ENCODE data around the gene ATP8A2.
A peak's percentile ranks its signal among the peaks of the same experiment; 100 is the strongest.

Gene ATP8A2

GRCh38 chr13:25859528-25859927 lies 487.8 kb downstream of the ATP8A2 start:
- no peak for DNase-seq (ENCODE audit: low spot score)

- no peak for DNase-seq (ENCODE audit: low spot score)
These were observed 488.5 kb downstream of the ATP8A2 start for GRCh38 chr13:25860265-25860664.

GRCh38 chr13:25860862-25861261 lies 489.1 kb downstream of the ATP8A2 start:
- DNase-seq (ENCODE audit: low spot score): no peak

GRCh38 chr13:25862156-25862555 lies 490.4 kb downstream of the ATP8A2 start:
- DNase-seq (ENCODE audit: low spot score): no peak

GRCh38 chr13:25864116-25864515 lies 492.3 kb downstream of the ATP8A2 start:
- no peak for DNase-seq (ENCODE audit: low spot score)

- no peak for DNase-seq (ENCODE audit: low spot score)
These were observed 493.2 kb downstream of the ATP8A2 start for GRCh38 chr13:25864936-25865335.

- DNase-seq (ENCODE audit: low spot score): no peak
These were observed 493.6 kb downstream of the ATP8A2 start for GRCh38 chr13:25865391-25865790.

- no peak for DNase-seq (ENCODE audit: low spot score)
These were observed 495.3 kb downstream of the ATP8A2 start for GRCh38 chr13:25867038-25867437.

GRCh38 chr13:25868490-25868889 lies 496.7 kb downstream of the ATP8A2 start:
- DNase-seq (ENCODE audit: low spot score): no peak

GRCh38 chr13:25869941-25870340 lies 498.2 kb downstream of the ATP8A2 start:
- no peak for DNase-seq (ENCODE audit: low spot score)

GRCh38 chr13:25871389-25872125 lies 499.8 kb downstream of the ATP8A2 start:
- no peak for DNase-seq (ENCODE audit: low spot score)

GRCh38 chr13:25872481-25873241 lies 500.9 kb downstream of the ATP8A2 start:
- DNase-seq (ENCODE audit: low spot score): no peak

- no peak for DNase-seq (ENCODE audit: low spot score)
These were observed 501.5 kb downstream of the ATP8A2 start for GRCh38 chr13:25873242-25873612.

- DNase-seq (ENCODE audit: low spot score): no peak
These were observed 502.4 kb downstream of the ATP8A2 start for GRCh38 chr13:25874064-25874737.

GRCh38 chr13:25874907-25875306 lies 503.1 kb downstream of the ATP8A2 start:
- DNase-seq (ENCODE audit: low spot score): no peak

GRCh38 chr13:25876247-25876646 lies 504.5 kb downstream of the ATP8A2 start:
- no peak for DNase-seq (ENCODE audit: low spot score)

- DNase-seq (ENCODE audit: low spot score): no peak
These were observed 507.7 kb downstream of the ATP8A2 start for GRCh38 chr13:25879466-25879865.

GRCh38 chr13:25881136-25881926 lies 509.6 kb downstream of the ATP8A2 start:
- DNase-seq (ENCODE audit: low spot score): no peak

GRCh38 chr13:25881971-25882451 lies 510.2 kb downstream of the ATP8A2 start:
- DNase-seq (ENCODE audit: low spot score): peak; percentile 70

- no peak for DNase-seq (ENCODE audit: low spot score)
These were observed 510.9 kb downstream of the ATP8A2 start for GRCh38 chr13:25882466-25883357.

- no peak for DNase-seq (ENCODE audit: low spot score)
These were observed 513.6 kb downstream of the ATP8A2 start for GRCh38 chr13:25885418-25885817.

All from ecto neural progenitor cell (in vitro differentiated cells).